Medulla oblongata (tissue), 1 donor: ENCODE results near the gene TASOR.
A peak's percentile ranks its signal among the peaks of the same experiment; 100 is the strongest.

ENCODE experiments used
- DNase-seq: peaks from one replicate; pipeline ENCODE4 v3.0.0-alpha.2; 2015; ENCODE audit errors: extremely low spot score

TASOR gene

DNA sequence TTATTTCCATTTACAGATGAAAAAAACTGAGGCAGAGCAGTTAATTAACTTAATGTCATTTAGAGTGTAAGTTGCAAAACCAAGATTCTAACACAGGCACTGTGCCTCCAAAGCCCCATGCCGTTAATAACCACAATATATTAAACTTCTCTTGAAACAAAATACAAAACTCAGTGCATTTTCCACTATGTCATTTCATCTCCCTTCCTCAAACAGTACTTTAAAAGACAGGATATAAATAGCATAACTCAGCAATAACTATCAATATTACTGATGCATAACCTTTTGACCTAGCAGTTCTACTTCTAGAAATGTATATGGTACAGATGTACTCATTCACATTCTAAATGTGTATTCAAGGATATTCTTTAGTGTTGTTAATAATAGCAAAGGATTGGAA, 5.1 kb upstream of the TASOR start:
- no peak for DNase-seq

DNA sequence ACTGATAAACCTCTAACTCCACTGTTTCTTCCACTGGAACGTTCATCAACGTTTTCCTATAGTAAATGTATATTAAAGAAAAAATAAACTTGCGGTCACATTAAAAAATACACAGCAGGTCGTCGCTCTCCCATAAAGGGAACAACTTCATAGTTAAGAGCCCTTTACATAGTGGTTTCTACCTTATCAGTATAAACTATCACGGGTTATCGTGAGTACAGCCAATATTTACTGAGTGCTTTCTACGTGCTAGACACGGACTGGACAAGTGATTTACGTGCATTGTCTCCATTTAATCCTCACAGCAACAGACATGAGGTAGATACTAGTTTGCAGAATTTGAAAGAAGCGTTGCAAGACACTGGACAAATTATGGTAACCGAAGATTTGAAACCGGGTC, 964 bp upstream of the TASOR start:
- DNase-seq, result no peak

DNA sequence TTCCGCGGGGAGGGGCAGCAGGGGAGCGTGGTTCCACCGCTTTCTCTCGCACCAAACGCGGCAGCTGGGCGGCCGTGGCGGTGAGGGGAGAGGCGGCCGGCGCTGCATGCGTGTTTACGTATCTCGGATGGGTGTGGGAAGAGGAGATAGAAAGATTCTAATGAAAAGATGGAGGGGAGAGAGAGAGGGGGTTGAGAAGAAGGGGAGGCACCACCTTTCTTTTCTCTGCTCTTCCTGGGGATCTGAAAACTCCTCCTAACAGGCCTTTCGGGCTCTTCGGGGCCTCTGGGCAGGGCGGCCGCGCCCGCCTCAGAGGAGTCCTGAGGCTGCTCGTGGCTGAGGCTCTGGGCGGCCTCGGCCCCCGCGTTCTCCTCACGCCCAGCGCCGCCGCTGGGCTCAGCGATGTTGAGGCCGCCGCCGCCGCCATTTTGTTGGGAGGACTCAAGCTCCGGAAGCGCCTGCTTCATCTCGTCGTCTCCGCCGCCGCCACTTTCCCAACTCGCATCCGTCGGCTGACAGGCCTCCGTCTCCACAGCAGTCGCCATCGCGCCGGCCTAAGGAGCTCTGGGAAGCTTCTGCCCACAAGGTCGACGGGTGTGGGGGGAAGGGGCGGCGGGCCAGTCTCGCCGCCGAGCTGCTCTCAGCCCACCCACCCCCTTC, 473 bp downstream of the TASOR start:
- peak; percentile 69 for DNase-seq

DNA sequence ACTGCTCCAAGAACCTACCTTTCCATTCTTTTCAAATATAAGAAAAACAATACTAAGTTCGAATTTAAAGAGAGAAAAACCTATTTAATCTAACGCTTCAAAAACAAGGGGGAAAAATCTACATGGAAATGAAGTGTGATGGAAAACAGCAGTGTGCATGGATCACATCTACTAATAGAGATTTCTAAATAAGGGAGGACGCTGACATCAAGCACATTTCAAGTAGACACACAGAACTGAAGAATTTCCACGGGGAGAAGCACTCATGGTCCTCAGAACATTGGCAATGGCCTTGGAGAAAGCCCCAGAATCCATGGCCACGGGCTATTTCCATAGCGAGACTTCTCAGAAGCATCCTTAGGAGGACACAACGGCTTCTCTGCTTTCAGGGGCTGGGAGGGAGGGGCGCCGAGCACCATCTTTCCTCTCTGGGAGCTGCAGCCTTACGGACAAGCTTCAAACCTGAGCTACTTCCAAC, 1.0 kb downstream of the TASOR start:
- DNase-seq, result peak; percentile 70

- DNase-seq, result no peak
Observed at GRCh38 chr3:56680054-56680580, 2.9 kb downstream of the TASOR start.

DNA sequence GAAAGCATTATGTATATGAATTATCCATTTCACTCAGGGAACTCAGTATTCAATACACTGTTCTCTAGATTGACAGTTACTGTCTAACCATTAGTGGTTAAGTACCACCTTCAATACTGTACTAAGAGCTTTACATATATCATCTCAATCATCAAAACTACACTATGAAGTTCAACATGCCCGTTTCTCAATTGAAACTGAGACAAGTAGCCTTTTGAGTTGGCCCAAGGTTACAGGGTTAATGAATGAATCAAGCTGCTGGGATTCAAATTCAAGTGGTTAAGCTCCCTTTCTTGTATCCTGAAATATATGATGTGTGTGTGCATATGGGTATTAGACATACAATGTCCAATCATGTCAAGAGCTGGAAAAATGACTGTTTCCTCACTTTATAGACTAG, 5.8 kb downstream of the TASOR start:
- no peak for DNase-seq

DNA sequence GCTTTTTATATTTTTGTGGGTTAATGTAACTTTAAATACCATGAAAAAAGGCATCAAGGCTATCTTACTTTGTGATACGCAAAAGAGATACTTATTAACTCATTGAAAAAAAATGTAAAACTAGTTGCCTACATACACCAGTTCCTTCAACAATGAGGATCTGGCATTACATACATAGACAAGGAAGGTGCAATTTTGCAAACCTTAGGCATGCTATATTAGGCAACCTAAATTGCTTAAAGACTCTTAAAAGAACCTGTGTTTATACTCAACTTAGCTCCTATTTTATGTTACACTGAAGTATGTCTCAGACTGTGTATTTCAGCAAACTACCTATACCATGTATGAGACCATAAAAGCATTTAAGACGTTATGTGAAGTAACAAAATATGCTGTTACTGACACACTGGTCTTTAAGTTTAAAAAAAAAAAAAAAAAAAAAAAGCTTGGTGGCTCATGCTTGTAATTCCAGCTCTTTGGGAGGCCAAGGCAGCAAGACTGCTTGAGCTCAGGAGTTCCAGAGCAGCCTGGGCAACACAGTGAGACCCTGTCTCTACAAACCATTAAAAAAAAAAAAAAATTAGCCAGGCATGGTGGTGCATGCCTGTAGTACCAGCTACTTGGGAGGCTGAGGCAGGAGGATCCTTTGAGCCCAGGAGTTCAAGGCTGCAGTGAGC, 9.1 kb downstream of the TASOR start:
- DNase-seq, result no peak

- DNase-seq, result no peak
Observed at GRCh38 chr3:56667973-56668579, 15.0 kb downstream of the TASOR start.

- no peak for DNase-seq
Observed at GRCh38 chr3:56664823-56665222, 18.2 kb downstream of the TASOR start.

DNA sequence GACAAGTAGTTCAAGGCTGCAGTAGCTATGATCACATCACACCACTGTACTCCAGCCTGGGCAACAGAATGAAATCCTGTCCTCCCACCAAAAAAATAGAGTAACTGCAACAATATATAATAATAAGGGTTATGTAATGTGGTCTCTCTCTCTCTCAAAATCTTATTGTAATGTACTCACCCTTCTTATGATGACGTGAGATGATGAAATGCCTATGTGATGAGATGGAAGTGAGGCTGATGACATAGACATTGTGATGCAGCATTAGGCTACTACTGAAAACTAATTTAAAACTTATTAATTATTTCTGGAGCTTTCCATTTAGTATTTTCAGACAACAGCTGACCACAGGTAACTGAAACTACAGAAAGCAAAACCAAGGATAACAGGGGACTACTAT, 27.4 kb downstream of the TASOR start:
- no peak for DNase-seq

DNA sequence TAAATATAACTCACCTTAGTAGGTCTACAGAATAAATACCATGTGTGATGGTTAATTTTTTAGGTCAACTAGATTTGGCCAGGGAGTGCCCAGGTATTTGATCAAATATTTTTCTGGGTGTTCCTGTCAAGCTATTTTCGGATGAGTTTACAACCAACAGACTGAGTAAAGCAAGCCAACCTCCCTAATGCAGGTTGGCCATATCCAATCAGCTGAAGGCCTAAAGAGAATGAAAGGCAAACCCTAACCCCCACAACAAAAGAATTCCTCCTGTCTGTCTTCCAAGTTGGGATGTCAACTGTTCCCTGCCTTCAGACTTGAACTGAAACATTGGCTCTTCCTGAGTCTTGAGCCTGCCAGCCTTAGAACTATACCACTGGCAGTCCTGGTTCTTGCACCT, 28.6 kb downstream of the TASOR start:
- DNase-seq, result no peak

GRCh38 chr3:56645407-56645806, 37.7 kb downstream of the TASOR start:
- DNase-seq, result no peak

DNA sequence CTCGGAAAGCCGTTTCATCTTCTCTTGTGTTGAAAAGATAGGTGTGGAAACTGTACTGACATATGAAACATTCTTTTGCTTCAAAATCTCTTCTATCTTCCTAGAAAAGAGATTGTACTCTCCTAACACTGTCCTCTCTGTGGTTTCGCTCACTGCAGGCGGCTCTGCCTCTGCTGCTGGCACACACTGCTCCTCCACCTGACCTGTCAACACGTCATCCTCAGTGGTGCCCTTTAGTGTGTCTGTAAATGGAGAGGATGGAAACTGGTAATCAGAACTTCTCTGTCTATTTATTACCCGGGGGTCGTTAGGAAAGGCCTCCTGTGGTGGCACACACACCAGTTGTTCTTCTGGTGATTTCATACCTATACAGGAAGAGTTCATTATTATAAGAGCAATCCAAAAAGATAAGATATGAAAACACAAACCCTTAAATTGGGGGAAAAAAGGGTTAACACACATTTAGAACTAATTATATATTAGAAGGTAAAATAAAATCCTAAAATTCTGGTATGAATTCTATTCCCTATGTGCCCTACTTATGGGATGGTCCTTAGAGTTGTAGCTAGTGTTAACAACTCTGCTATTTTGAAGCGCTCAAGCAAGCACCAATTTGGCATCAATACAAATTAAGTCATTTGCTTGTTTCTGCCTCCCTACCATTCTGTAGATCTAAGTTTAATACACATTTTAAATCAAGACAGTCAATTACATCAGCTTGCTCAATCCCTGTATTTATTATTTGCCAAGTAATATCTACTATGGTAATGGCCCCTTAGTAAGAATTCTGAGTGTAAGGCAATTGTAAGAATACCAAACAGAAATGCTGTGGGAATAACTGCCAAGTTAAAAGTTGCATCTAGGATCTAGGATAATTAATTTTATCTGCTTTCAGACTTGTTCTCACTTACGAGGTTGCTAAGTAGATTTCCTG, 49.2 kb downstream of the TASOR start:
- DNase-seq, result peak; percentile 9
